HepG2 (cell line): Measurements from ENCODE around the gene PRXL2B. TPM values are rescaled to one million over a fixed set of nuclear protein-coding genes. Genes with fewer than 3 reads are reported as not detected.

Experiments used
- BRD4 ChIP-seq: sonication (generic); formaldehyde crosslinking; IDR thresholded peaks from 2 replicates; pipeline ENCODE4 v1.4.0; 2020; ENCODE audit warnings: missing genetic modification reagents
- CBFB ChIP-seq: sonication (generic); formaldehyde crosslinking; IDR thresholded peaks from 2 replicates; pipeline ENCODE4 v1.4.0; 2020; ENCODE audit warnings: missing genetic modification reagents
- DMAP1 ChIP-seq: IDR thresholded peaks from 2 replicates; pipeline ENCODE4 v1.6.1; 2016
- DNMT3B ChIP-seq: conservative IDR thresholded peaks from 2 replicates; pipeline ENCODE4 v1.6.1; 2016; ENCODE audit warnings: missing biosample characterization, control low read depth
- ELF1 ChIP-seq: sonication (generic); formaldehyde crosslinking; IDR thresholded peaks from 2 replicates; pipeline ENCODE4 v1.4.0; 2020; ENCODE audit warnings: missing genetic modification reagents
- FOSL2 ChIP-seq: sonication (generic); formaldehyde crosslinking; IDR thresholded peaks from 2 replicates; pipeline ENCODE4 v1.4.0; 2020; ENCODE audit warnings: missing genetic modification reagents
- HBP1 ChIP-seq: IDR thresholded peaks from 2 replicates; pipeline ENCODE4 v1.6.1; 2016; ENCODE audit warnings: low read depth, control low read depth
- HNRNPL ChIP-seq: fragments of 200-400 bp; formaldehyde crosslinking; IDR thresholded peaks from 2 replicates; pipeline ENCODE4 v1.6.1; 2017; ENCODE audit warnings: mild to moderate bottlenecking, low read depth, low read length
- IRX3 ChIP-seq: sonication (generic); formaldehyde crosslinking; IDR thresholded peaks from 2 replicates; pipeline ENCODE4 v1.8.1; 2023; ENCODE audit warnings: mild to moderate bottlenecking, low read depth, missing genetic modification reagents, borderline replicate concordance
- MAX ChIP-seq: IDR thresholded peaks from 2 replicates; pipeline ENCODE4 v1.6.1; 2012; ENCODE audit warnings: inconsistent platforms
- NR2F6 ChIP-seq, 2 experiments: IDR thresholded peaks; 2 replicates each; pipeline ENCODE4 v1.6.1; 2016; ENCODE audit warnings: antibody characterized with exemption in 1 of 2, mild to moderate bottlenecking in 1 of 2
- PHF8 ChIP-seq: sonication (generic); formaldehyde crosslinking; IDR thresholded peaks from 2 replicates; pipeline ENCODE4 v1.5.0; 2020; ENCODE audit warnings: missing genetic modification reagents
- PITX1 ChIP-seq: sonication (generic); formaldehyde crosslinking; IDR thresholded peaks from 2 replicates; pipeline ENCODE4 v1.5.1; 2020; ENCODE audit warnings: mild to moderate bottlenecking, missing genetic modification reagents
- PRDM4 ChIP-seq: sonication (generic); formaldehyde crosslinking; IDR thresholded peaks from 2 replicates; pipeline ENCODE4 v1.9.0; 2021; ENCODE audit warnings: missing genetic modification reagents, borderline replicate concordance
- SRSF1 ChIP-seq: fragments of 200-400 bp; formaldehyde crosslinking; optimal IDR thresholded peaks from 2 replicates; pipeline ENCODE3; 2017; ENCODE audit warnings: mild to moderate bottlenecking, low read depth, low read length, moderate library complexity
- SRSF9 ChIP-seq: fragments of 200-400 bp; formaldehyde crosslinking; IDR thresholded peaks from 2 replicates; pipeline ENCODE4 v1.6.1; 2018; ENCODE audit warnings: borderline replicate concordance, mild to moderate bottlenecking, low read depth, low read length; ENCODE audit not compliant: insufficient read depth, poor library complexity, severe bottlenecking
- ZBTB34 ChIP-seq: sonication (generic); formaldehyde crosslinking; IDR thresholded peaks from 2 replicates; pipeline ENCODE4 v1.8.0; 2022; ENCODE audit warnings: mild to moderate bottlenecking, missing genetic modification reagents
- ZBTB46 ChIP-seq: sonication (generic); formaldehyde crosslinking; IDR thresholded peaks from 2 replicates; pipeline ENCODE4 v1.4.0; 2020; ENCODE audit warnings: mild to moderate bottlenecking, missing genetic modification reagents, borderline replicate concordance
- ZFAT ChIP-seq: sonication (generic); formaldehyde crosslinking; conservative IDR thresholded peaks from 2 replicates; pipeline ENCODE4 v1.8.1; 2023; ENCODE audit warnings: missing genetic modification reagents, inconsistent platforms
- ZNF136 ChIP-seq: sonication (generic); formaldehyde crosslinking; IDR thresholded peaks from 2 replicates; pipeline ENCODE4 v1.8.1; 2022; ENCODE audit warnings: low read depth, mild to moderate bottlenecking, moderate library complexity, missing genetic modification reagents
- ZNF274 ChIP-seq: sonication (generic); formaldehyde crosslinking; IDR thresholded peaks from 2 replicates; pipeline ENCODE4 v1.5.1; 2020; ENCODE audit warnings: mild to moderate bottlenecking, missing genetic modification reagents
- ZNF34 ChIP-seq: sonication (generic); formaldehyde crosslinking; IDR thresholded peaks from 2 replicates; pipeline ENCODE4 v1.4.0; 2020; ENCODE audit warnings: mild to moderate bottlenecking, missing genetic modification reagents, borderline replicate concordance
- ZNF543 ChIP-seq: sonication (generic); formaldehyde crosslinking; IDR thresholded peaks from 2 replicates; pipeline ENCODE4 v1.4.0; 2020; ENCODE audit warnings: mild to moderate bottlenecking, missing genetic modification reagents
- ZNF775 ChIP-seq: sonication (generic); formaldehyde crosslinking; IDR thresholded peaks from 2 replicates; pipeline ENCODE4 v1.4.0; 2020; ENCODE audit warnings: missing genetic modification reagents, mild to moderate bottlenecking, moderate library complexity, borderline replicate concordance
- polyA plus RNA-seq, 8 experiments: library from polyadenylated mRNA; depleted of rRNA in 3 of 8; stranded (reverse) in 7 of 8; unstranded in 1 of 8; fragments of >200 nt; fragmentation: Illumina TruSeq in 4 of 8; extraction: Trizol in 4 of 8; gene quantifications; 2 replicates each; pipeline versions ENCODE4 v1.2.1 to v1.2.3, GENCODE V29; 2011 to 2016; ENCODE audit warnings: low read depth in 4 of 8, missing spikeins in 1 of 8, mixed read lengths in 1 of 8; ENCODE audit not compliant: insufficient read depth in 1 of 8
- total RNA-seq, 5 experiments: library from RNA; depleted of rRNA; stranded (reverse); fragments of >200 nt; fragmentation: Illumina TruSeq; extraction: Trizol; gene quantifications; 2 replicates each; pipeline ENCODE4 v1.2.3, GENCODE V29; 2016; ENCODE audit warnings: low read depth in 1 of 5

The PRXL2B gene
- total and polyA plus RNA-seq, 2 of the 13 experiments (the other 11 are each of a cell fraction or from before 2014, with no cell fraction given), result 16.8 to 22.1 TPM

- 0 out of 2 replicates have a peak, but pooled peaks have one; percentile 69 for TF ChIP-seq ZBTB46 (CRISPR knock-in tag)
- TF ChIP-seq HBP1, result no peak
- TF ChIP-seq PHF8 (CRISPR knock-in tag), result 0 out of 2 replicates have a peak, but pooled peaks have one; percentile 47
- TF ChIP-seq ZNF543 (CRISPR knock-in tag), result peak; percentile 78
- TF ChIP-seq DNMT3B, result no peak
- TF ChIP-seq ZFAT (CRISPR knock-in tag), result no peak
- TF ChIP-seq ZNF775 (CRISPR knock-in tag), result no peak
- no peak for TF ChIP-seq SRSF9
- TF ChIP-seq DMAP1 (CRISPR knock-in tag), result 0 out of 2 replicates have a peak, but pooled peaks have one; percentile 11
- no peak for TF ChIP-seq CBFB (CRISPR knock-in tag)
- no peak for TF ChIP-seq IRX3 (CRISPR knock-in tag)
- no peak for TF ChIP-seq ELF1 (CRISPR knock-in tag)
- peak; percentile 52 for TF ChIP-seq SRSF1
- 0 out of 2 replicates have a peak, but pooled peaks have one; percentile 57 for TF ChIP-seq ZNF274
- no peak for TF ChIP-seq ZNF34 (CRISPR knock-in tag)
- TF ChIP-seq ZNF136, result no peak
- no peak for TF ChIP-seq PRDM4 (CRISPR knock-in tag)
- no peak; the same call in 1 of the 2 replicates for TF ChIP-seq MAX
- no peak for TF ChIP-seq NR2F6 (IDR thresholded peaks at IDR 0.05)
- TF ChIP-seq NR2F6 (CRISPR knock-in tag; IDR thresholded peaks at IDR 0.05), result no peak
- 0 out of 2 replicates have a peak, but pooled peaks have one; percentile 9 for TF ChIP-seq FOSL2 (CRISPR knock-in tag)
- TF ChIP-seq BRD4, result no peak
- no peak for TF ChIP-seq PITX1 (CRISPR knock-in tag)
- TF ChIP-seq HNRNPL, result peak; percentile 47; the same call in 1 of the 2 replicates
- no peak for TF ChIP-seq ZBTB34 (CRISPR knock-in tag)
These were observed 43.0 kb upstream of the PRXL2B start (continued) for GRCh38 chr1:2543543-2544092.
